GM20000 (cell line): ENCODE measurements around the gene CEP170.

Experiments used
- DNase-seq: peaks from one replicate; pipeline ENCODE4 v3.0.0; 2012; ENCODE audit warnings: low spot score
- CTCF ChIP-seq: IDR thresholded peaks from 2 replicates; pipeline ENCODE4 v1.5.1; 2012; ENCODE audit warnings: mild to moderate bottlenecking, control low read depth; ENCODE audit errors: extremely low read depth, missing control alignments

Gene CEP170

GRCh38 chr1:243257189-243257588, 2.1 kb upstream of the CEP170 start:
- no peak for TF ChIP-seq CTCF
- no peak for DNase-seq

- DNase-seq = no peak
These were observed 1.5 kb upstream of the CEP170 start for GRCh38 chr1:243256590-243256989.

GRCh38 chr1:243255791-243256512, 871 bp upstream of the CEP170 start, which contains the start of gene SDCCAG8:
Gene SDCCAG8, plus strand, starts transcription at chr1:243256041. Its CDS starts 133 bp downstream, at chr1:243256174.
- TF ChIP-seq CTCF = no peak
- DNase-seq = peak; percentile 90

More at GRCh38 chr1:243256590-243256989, 1.5 kb upstream of the CEP170 start:
- TF ChIP-seq CTCF = no peak

- peak; percentile 59 for DNase-seq
- no peak for TF ChIP-seq CTCF
These were observed 701 bp downstream of the CEP170 start for GRCh38 chr1:243254233-243254926.

- no peak for DNase-seq
- no peak for TF ChIP-seq CTCF
These were observed 1.2 kb downstream of the CEP170 start for GRCh38 chr1:243253926-243254232.

- no peak for DNase-seq
These were observed 1.7 kb downstream of the CEP170 start for GRCh38 chr1:243253211-243253925.

More at GRCh38 chr1:243253211-243253925, 1.7 kb downstream of the CEP170 start:
- TF ChIP-seq CTCF = no peak
